DND-41 (cell line): ENCODE results near the gene RNPEPL1.

Experiments used
- ATAC-seq: fragments of 200-7000 bp; cut with Tn5 transposase; 3 replicates; pipeline ENCODE4 v1.9.1; 2021; ENCODE audit warnings: low read depth; ENCODE audit not compliant: insufficient read depth
- DNase-seq: peaks from one replicate; pipeline ENCODE4 v3.0.0-alpha.2; 2020
- H2AFZ ChIP-seq: 2 replicates; pipeline ENCODE4 v1.6.0; 2012; ENCODE audit warnings: low read depth, low read length
- H3K27ac ChIP-seq: 2 replicates; pipeline ENCODE4 v1.5.1; 2012; ENCODE audit warnings: low read length, inconsistent platforms
- H3K27me3 ChIP-seq: fragments of 200-600 bp; sonication (generic); 2 replicates; pipeline ENCODE4 v1.6.0; 2012; ENCODE audit warnings: low read length, mild to moderate bottlenecking, inconsistent platforms; ENCODE audit not compliant: insufficient read depth, poor library complexity
- H3K36me3 ChIP-seq: 2 replicates; pipeline ENCODE4 v1.5.1; 2012; ENCODE audit warnings: low read length, inconsistent platforms; ENCODE audit not compliant: insufficient read depth
- H3K4me1 ChIP-seq: 2 replicates; pipeline ENCODE4 v1.5.1; 2012; ENCODE audit warnings: mild to moderate bottlenecking, low read length; ENCODE audit not compliant: insufficient read depth
- H3K4me2 ChIP-seq: 2 replicates; pipeline ENCODE4 v1.6.0; 2012; ENCODE audit warnings: mild to moderate bottlenecking, moderate library complexity, low read length, inconsistent platforms; ENCODE audit not compliant: insufficient read depth
- H3K4me3 ChIP-seq, 2 experiments: fragments of 200-600 bp in 1 of 2; shearing (Covaris generic) in 1 of 2; 2 replicates each; pipeline ENCODE4 v1.5.1; 2012 to 2016; ENCODE audit warnings: inconsistent platforms in 2 of 2, low read length in 2 of 2, mild to moderate bottlenecking in 2 of 2, low read depth in 1 of 2, moderate library complexity in 1 of 2
- H3K79me2 ChIP-seq: 2 replicates; pipeline ENCODE4 v1.6.0; 2012; ENCODE audit warnings: low read length, inconsistent platforms; ENCODE audit not compliant: insufficient read depth
- H3K9ac ChIP-seq: 2 replicates; pipeline ENCODE4 v1.6.0; 2012; ENCODE audit warnings: low read depth, mild to moderate bottlenecking, inconsistent platforms, low read length, moderate library complexity
- H3K9me3 ChIP-seq: 2 replicates; pipeline ENCODE4 v1.5.1; 2012; ENCODE audit warnings: low read length, moderate library complexity, mild to moderate bottlenecking, inconsistent platforms; ENCODE audit not compliant: insufficient read depth, severe bottlenecking
- H4K20me1 ChIP-seq: 2 replicates; pipeline ENCODE4 v1.6.0; 2012; ENCODE audit warnings: low read length; ENCODE audit not compliant: insufficient read depth
- CTCF ChIP-seq: IDR thresholded peaks from 2 replicates; pipeline ENCODE4 v1.5.1; 2012; ENCODE audit warnings: borderline replicate concordance, low read length, moderate library complexity, mild to moderate bottlenecking; ENCODE audit not compliant: poor library complexity, severe bottlenecking; ENCODE audit errors: extremely low read depth
- EZH2 ChIP-seq: IDR thresholded peaks from 3 replicates; pipeline ENCODE4 v1.6.1; 2012; ENCODE audit warnings: borderline replicate concordance, low read depth, mild to moderate bottlenecking, moderate library complexity, low read length, inconsistent platforms; ENCODE audit not compliant: severe bottlenecking

The RNPEPL1 gene

GRCh38 chr2:240629619-240629967 is 61.3 kb downstream of the RNPEPL1 start:
- TF ChIP-seq CTCF: no peak
- TF ChIP-seq EZH2: no peak
- H3K4me1 ChIP-seq: no peaks in the 10 kb centered on the region
- no peak for DNase-seq
- no peaks in the 10 kb centered on the region for H4K20me1 ChIP-seq
- H3K27me3 ChIP-seq: no peaks in the 10 kb centered on the region
- H3K9me3 ChIP-seq: peaks cover 17% of the 10 kb centered on the region
- H3K4me2 ChIP-seq: no peak overlapping the region
- H3K79me2 ChIP-seq: no peaks in the 10 kb centered on the region
- H3K9ac ChIP-seq: no peak overlapping the region
- H3K4me3 ChIP-seq: no peak overlapping the region
- H3K36me3 ChIP-seq: no peaks in the 10 kb centered on the region
- no peak for ATAC-seq
- no peak overlapping the region for H2AFZ ChIP-seq
- no peak overlapping the region for H3K27ac ChIP-seq

- no peak for TF ChIP-seq EZH2
- no peak for TF ChIP-seq CTCF
- Histone ChIP-seq H3K4me1 (no peaks in the 10 kb centered on the region), H4K20me1 (no peaks in the 10 kb centered on the region), H3K4me2 (no peak overlapping the region), H3K36me3 (no peaks in the 10 kb centered on the region), H3K79me2 (no peaks in the 10 kb centered on the region), H2AFZ (no peak overlapping the region), H3K9ac (no peak overlapping the region), H3K27ac (no peak overlapping the region), H3K9me3 (peaks cover 18% of the 10 kb centered on the region), H3K4me3 (no peak overlapping the region), H3K27me3 (no peaks in the 10 kb centered on the region)
- ATAC-seq (no peak), DNase-seq (no peak)
These were observed 61.9 kb downstream of the RNPEPL1 start for GRCh38 chr2:240629968-240630770.
